Effector memory CD4-positive, alpha-beta T cell (primary cell): ENCODE measurements around the gene TSPAN3.

Experiments
- DNase-seq, 3 donors: peaks; one replicate each; pipeline ENCODE4 v3.0.0-alpha.2; 2020
- H3K27ac ChIP-seq: 2 replicates; pipeline ENCODE4 v1.7.0; 2013; ENCODE audit warnings: mild to moderate bottlenecking, low read length, moderate library complexity; ENCODE audit not compliant: insufficient read depth, poor library complexity, severe bottlenecking
- H3K27me3 ChIP-seq: replicated peaks from 2 replicates; pipeline ENCODE4 v1.7.0; 2013; ENCODE audit warnings: mild to moderate bottlenecking, low read length; ENCODE audit not compliant: insufficient read depth, control insufficient read depth, poor library complexity, severe bottlenecking
- H3K36me3 ChIP-seq: 2 replicates; pipeline ENCODE4 v1.7.0; 2013; ENCODE audit warnings: mild to moderate bottlenecking, low read length, moderate library complexity; ENCODE audit not compliant: control insufficient read depth, insufficient read depth
- H3K4me1 ChIP-seq: 2 replicates; pipeline ENCODE4 v1.7.0; 2013; ENCODE audit warnings: low read length, mild to moderate bottlenecking; ENCODE audit not compliant: control insufficient read depth, insufficient read depth, poor library complexity, severe bottlenecking
- H3K4me3 ChIP-seq: 2 replicates; pipeline ENCODE4 v1.7.0; 2013; ENCODE audit warnings: low read length, low read depth, mild to moderate bottlenecking; ENCODE audit not compliant: insufficient read depth, poor library complexity, severe bottlenecking
- H3K9me3 ChIP-seq: 2 replicates; pipeline ENCODE4 v1.7.0; 2013; ENCODE audit warnings: mild to moderate bottlenecking, low read length, moderate library complexity; ENCODE audit not compliant: control insufficient read depth

The TSPAN3 gene

GRCh38 chr15:77024273-77025082 is 46.4 kb downstream of the TSPAN3 start:
- Histone ChIP-seq H3K27me3 (no peaks in the 10 kb centered on the region), H3K36me3 (peaks cover 51% of the 10 kb centered on the region), H3K9me3 (no peaks in the 10 kb centered on the region), H3K4me1 (peaks cover 38% of the 10 kb centered on the region), H3K4me3 (no peak overlapping the region), H3K27ac (peak overlapping the region; percentile 38)
- peak; percentile 32 to 49 (median 46) for DNase-seq

GRCh38 chr15:77023576-77024272 is 47.2 kb downstream of the TSPAN3 start:
- Histone ChIP-seq H3K4me3 (no peak overlapping the region), H3K4me1 (peaks cover 44% of the 10 kb centered on the region), H3K27me3 (no peaks in the 10 kb centered on the region), H3K27ac (peak overlapping the region; percentile 20), H3K36me3 (peaks cover 51% of the 10 kb centered on the region), H3K9me3 (no peaks in the 10 kb centered on the region)
- no peak for DNase-seq

- H3K27ac ChIP-seq = peak overlapping the region; percentile 59
- no peak overlapping the region for H3K4me3 ChIP-seq
- no peak for DNase-seq
- peaks cover 51% of the 10 kb centered on the region for H3K36me3 ChIP-seq
- H3K4me1 ChIP-seq = peaks cover 47% of the 10 kb centered on the region
- no peaks in the 10 kb centered on the region for H3K27me3 ChIP-seq
- no peaks in the 10 kb centered on the region for H3K9me3 ChIP-seq
Observed at GRCh38 chr15:77022646-77023575, 48.0 kb downstream of the TSPAN3 start.

GRCh38 chr15:77021803-77022381 is 49.0 kb downstream of the TSPAN3 start:
- peak; percentile 29 to 45 (median 32) for DNase-seq
- Histone ChIP-seq H3K27me3 (no peaks in the 10 kb centered on the region), H3K4me3 (no peak overlapping the region), H3K36me3 (peaks cover 48% of the 10 kb centered on the region), H3K4me1 (peaks cover 53% of the 10 kb centered on the region), H3K27ac (peak overlapping the region; percentile 59), H3K9me3 (no peaks in the 10 kb centered on the region)

- Histone ChIP-seq H3K27me3 (no peaks in the 10 kb centered on the region), H3K27ac (peak overlapping the region; percentile 58), H3K9me3 (no peaks in the 10 kb centered on the region), H3K4me1 (peaks cover 61% of the 10 kb centered on the region), H3K4me3 (no peak overlapping the region), H3K36me3 (peaks cover 46% of the 10 kb centered on the region)
- DNase-seq = no peak
Observed at GRCh38 chr15:77021088-77021481, 49.8 kb downstream of the TSPAN3 start.

GRCh38 chr15:77020348-77021087 is 50.4 kb downstream of the TSPAN3 start:
- Histone ChIP-seq H3K4me1 (peaks cover 66% of the 10 kb centered on the region), H3K27me3 (no peaks in the 10 kb centered on the region), H3K27ac (peak overlapping the region; percentile 58), H3K4me3 (no peak overlapping the region), H3K9me3 (no peaks in the 10 kb centered on the region), H3K36me3 (peaks cover 40% of the 10 kb centered on the region)
- DNase-seq = no peak

- no peaks in the 10 kb centered on the region for H3K9me3 ChIP-seq
- H3K4me1 ChIP-seq = peaks cover 74% of the 10 kb centered on the region
- peak overlapping the region; percentile 43 for H3K27ac ChIP-seq
- H3K36me3 ChIP-seq = peaks cover 34% of the 10 kb centered on the region
- no peaks in the 10 kb centered on the region for H3K27me3 ChIP-seq
- no peak overlapping the region for H3K4me3 ChIP-seq
- no peak for DNase-seq
Observed at GRCh38 chr15:77019521-77020331, 51.2 kb downstream of the TSPAN3 start.

GRCh38 chr15:77018796-77019505 is 52.0 kb downstream of the TSPAN3 start:
- peaks cover 33% of the 10 kb centered on the region for H3K36me3 ChIP-seq
- H3K27me3 ChIP-seq = no peaks in the 10 kb centered on the region
- H3K9me3 ChIP-seq = no peaks in the 10 kb centered on the region
- H3K4me3 ChIP-seq = no peak overlapping the region
- no peak for DNase-seq
- peaks cover 79% of the 10 kb centered on the region for H3K4me1 ChIP-seq
- peak overlapping the region; percentile 68 for H3K27ac ChIP-seq
